MCF 10A (cell line): ENCODE data around the gene EIF5B. TPM values are rescaled to one million over a fixed set of nuclear protein-coding genes. Genes with fewer than 3 reads are reported as not detected.
"Not testable (repeated sequence)": the region's sequence is repeated elsewhere in the genome, so short reads cannot be mapped to it uniquely, and the experiment has no call there.

Experiments
- Bru-seq: library from RNA; stranded (reverse); fragments of 400-500 nt; gene quantifications from one replicate; lab custom pipeline; 2021; lab: Mats Ljungman, UMichigan
- BruChase-seq, 2 experiments: library from RNA; stranded (reverse); fragments of 400-500 nt; gene quantifications; one replicate each; lab custom pipeline; 2021; lab: Mats Ljungman, UMichigan
- BruUV-seq: library from RNA; stranded (reverse); fragments of 400-500 nt; replicated peaks from 2 replicates; lab custom pipeline; 2021; lab: Mats Ljungman, UMichigan
- CTCF ChIA-PET: fragments of 300-600 bp; sonication (Branson Sonifier 250); formaldehyde crosslinking; extraction: SDS; loops from one replicate; lab custom pipeline; 2021; ENCODE audit warnings: antibody characterized with exemption, inconsistent platforms; lab: Yijun Ruan, JAX
- POLR2A ChIA-PET: fragments of 300-600, 350-650 bp; sonication (Branson Sonifier 250); formaldehyde crosslinking; extraction: SDS; loops from one replicate; lab custom pipeline; 2020; ENCODE audit warnings: antibody characterized with exemption, inconsistent platforms; lab: Yijun Ruan, JAX
- DNase-seq: peaks from one replicate; pipeline ENCODE4 v3.0.0-alpha.2; 2018; ENCODE audit not compliant: unreplicated experiment
- H3K27ac Mint-ChIP-seq: one replicate; pipeline ENCODE4 v1.8.0; 2022; ENCODE audit warnings: mild to moderate bottlenecking, low read depth, mixed read lengths; ENCODE audit not compliant: unreplicated experiment
- H3K27me3 Mint-ChIP-seq: one replicate; pipeline ENCODE4 v1.8.0; 2022; ENCODE audit warnings: mixed read lengths; ENCODE audit not compliant: insufficient read depth, unreplicated experiment
- H3K36me3 Mint-ChIP-seq: one replicate; pipeline ENCODE4 v1.8.0; 2022; ENCODE audit warnings: mild to moderate bottlenecking, moderate library complexity, mixed read lengths; ENCODE audit not compliant: insufficient read depth, unreplicated experiment
- H3K4me1 Mint-ChIP-seq: one replicate; pipeline ENCODE4 v1.8.0; 2022; ENCODE audit warnings: mixed read lengths; ENCODE audit not compliant: insufficient read depth, unreplicated experiment
- H3K4me3 Mint-ChIP-seq: one replicate; pipeline ENCODE4 v1.8.0; 2022; ENCODE audit warnings: mild to moderate bottlenecking, moderate library complexity, mixed read lengths; ENCODE audit not compliant: unreplicated experiment
- H3K9me3 Mint-ChIP-seq: one replicate; pipeline ENCODE4 v1.8.0; 2022; ENCODE audit warnings: mixed read lengths; ENCODE audit not compliant: unreplicated experiment
- intact Hi-C: fragments of 100-400 bp; cut with micrococcal nuclease; formaldehyde crosslinking; loops from 2 replicates; pipeline ENCODE4 v1.14.1; 2022
- long read RNA-seq: library from polyadenylated mRNA; stranded (forward); transcript quantifications from one replicate; pipeline ENCODE4 v2.0.0, GENCODE V29; 2022
- total RNA-seq: library from RNA; stranded (reverse); gene quantifications from 2 replicates; pipeline ENCODE4 v1.2.3, GENCODE V29; 2022
- TF ChIP-seq, protein P1 (sequence below): fragments of 200-600 bp; IDR thresholded peaks from one replicate; pipeline ENCODE4 v1.8.0; 2022; ENCODE audit warnings: antibody characterized with exemption, mild to moderate bottlenecking; ENCODE audit not compliant: unreplicated experiment

EIF5B gene, protein sequence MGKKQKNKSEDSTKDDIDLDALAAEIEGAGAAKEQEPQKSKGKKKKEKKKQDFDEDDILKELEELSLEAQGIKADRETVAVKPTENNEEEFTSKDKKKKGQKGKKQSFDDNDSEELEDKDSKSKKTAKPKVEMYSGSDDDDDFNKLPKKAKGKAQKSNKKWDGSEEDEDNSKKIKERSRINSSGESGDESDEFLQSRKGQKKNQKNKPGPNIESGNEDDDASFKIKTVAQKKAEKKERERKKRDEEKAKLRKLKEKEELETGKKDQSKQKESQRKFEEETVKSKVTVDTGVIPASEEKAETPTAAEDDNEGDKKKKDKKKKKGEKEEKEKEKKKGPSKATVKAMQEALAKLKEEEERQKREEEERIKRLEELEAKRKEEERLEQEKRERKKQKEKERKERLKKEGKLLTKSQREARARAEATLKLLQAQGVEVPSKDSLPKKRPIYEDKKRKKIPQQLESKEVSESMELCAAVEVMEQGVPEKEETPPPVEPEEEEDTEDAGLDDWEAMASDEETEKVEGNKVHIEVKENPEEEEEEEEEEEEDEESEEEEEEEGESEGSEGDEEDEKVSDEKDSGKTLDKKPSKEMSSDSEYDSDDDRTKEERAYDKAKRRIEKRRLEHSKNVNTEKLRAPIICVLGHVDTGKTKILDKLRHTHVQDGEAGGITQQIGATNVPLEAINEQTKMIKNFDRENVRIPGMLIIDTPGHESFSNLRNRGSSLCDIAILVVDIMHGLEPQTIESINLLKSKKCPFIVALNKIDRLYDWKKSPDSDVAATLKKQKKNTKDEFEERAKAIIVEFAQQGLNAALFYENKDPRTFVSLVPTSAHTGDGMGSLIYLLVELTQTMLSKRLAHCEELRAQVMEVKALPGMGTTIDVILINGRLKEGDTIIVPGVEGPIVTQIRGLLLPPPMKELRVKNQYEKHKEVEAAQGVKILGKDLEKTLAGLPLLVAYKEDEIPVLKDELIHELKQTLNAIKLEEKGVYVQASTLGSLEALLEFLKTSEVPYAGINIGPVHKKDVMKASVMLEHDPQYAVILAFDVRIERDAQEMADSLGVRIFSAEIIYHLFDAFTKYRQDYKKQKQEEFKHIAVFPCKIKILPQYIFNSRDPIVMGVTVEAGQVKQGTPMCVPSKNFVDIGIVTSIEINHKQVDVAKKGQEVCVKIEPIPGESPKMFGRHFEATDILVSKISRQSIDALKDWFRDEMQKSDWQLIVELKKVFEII
- total RNA-seq (45.6 and 55.5 TPM in 2 replicates), Bru-seq, nascent RNA (percentile 91 among the genes with signal in this experiment), BruChase-seq, experiment 1, labeled RNA remaining after a 6-hour chase (percentile 92 among the genes with signal in this experiment), BruChase-seq, experiment 2, labeled RNA remaining after a 2-hour chase (percentile 88 among the genes with signal in this experiment)
- long read RNA-seq, full-length matches to known transcripts: 32 of 159 reads
- long read RNA-seq, partial matches to known transcripts: 120 of 159 reads
- long read RNA-seq, other reads (novel, unspliced or antisense): 7 of 159 reads

DNA sequence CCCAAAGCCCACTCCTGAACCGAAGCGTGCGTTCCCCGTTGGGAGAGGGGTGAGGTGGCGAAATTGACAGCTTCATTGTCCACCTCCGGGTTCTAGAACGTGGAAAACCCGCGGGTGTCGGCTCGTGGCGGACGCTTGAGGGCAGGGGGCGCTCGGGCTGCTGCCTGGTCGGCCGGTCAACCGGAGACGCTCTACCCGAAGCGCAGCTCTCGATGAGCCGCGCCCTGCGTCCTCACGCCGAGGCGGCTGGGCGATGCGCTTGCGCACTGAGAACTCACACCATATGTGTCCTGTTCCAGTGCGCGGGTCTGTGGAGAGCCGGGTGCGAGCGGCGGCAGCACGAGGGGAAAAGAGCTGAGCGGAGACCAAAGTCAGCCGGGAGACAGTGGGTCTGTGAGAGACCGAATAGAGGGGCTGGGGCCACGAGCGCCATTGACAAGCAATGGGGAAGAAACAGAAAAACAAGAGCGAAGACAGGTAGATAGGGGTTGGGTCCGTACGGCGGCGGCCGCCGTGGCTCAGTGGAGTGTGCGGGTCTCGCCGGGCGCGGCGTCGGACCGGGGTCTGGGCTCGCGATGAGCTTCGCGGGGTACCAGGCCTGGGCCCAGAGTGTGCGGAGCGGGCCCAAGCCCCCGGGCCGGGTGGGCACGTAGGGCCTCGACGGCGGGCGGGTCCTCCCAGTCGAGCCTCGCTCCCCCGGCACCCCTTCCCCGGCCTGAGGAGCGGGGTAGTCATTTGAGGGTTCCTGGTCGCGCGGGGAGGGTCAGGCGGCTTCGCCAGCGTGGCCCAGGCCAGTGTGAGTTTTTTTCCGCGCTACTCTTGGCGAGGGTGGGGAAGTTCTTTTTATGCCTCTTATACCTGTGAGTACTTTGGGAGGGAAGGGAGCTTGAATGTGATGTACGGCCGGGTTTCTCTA, at the start of gene EIF5B:
Gene EIF5B, plus strand, starts transcription at position 277 of the 916 bp plus-strand sequence. Its CDS starts 166 bp downstream, at position 443.
- TF ChIP-seq, protein P1, sequence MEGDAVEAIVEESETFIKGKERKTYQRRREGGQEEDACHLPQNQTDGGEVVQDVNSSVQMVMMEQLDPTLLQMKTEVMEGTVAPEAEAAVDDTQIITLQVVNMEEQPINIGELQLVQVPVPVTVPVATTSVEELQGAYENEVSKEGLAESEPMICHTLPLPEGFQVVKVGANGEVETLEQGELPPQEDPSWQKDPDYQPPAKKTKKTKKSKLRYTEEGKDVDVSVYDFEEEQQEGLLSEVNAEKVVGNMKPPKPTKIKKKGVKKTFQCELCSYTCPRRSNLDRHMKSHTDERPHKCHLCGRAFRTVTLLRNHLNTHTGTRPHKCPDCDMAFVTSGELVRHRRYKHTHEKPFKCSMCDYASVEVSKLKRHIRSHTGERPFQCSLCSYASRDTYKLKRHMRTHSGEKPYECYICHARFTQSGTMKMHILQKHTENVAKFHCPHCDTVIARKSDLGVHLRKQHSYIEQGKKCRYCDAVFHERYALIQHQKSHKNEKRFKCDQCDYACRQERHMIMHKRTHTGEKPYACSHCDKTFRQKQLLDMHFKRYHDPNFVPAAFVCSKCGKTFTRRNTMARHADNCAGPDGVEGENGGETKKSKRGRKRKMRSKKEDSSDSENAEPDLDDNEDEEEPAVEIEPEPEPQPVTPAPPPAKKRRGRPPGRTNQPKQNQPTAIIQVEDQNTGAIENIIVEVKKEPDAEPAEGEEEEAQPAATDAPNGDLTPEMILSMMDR: peak; percentile 42
- BruUV-seq: no TSS peak
- CTCF ChIA-PET: interaction anchor here (0.5 to 1.8 kb wide), 18 partner anchors 11 to 420 kb away, joined by 3 to 10 read pairs (median 4); partner anchors contain the start of gene REV1
- intact Hi-C loops: loop anchor here (5.0 kb wide), 1 partner anchor 180 kb away; no protein-coding TSS in a partner anchor
- POLR2A ChIA-PET: interaction anchor here (0.6 to 5.3 kb wide), 42 partner anchors 10 to 1665 kb away, joined by 3 to 154 read pairs (median 6); partner anchors contain the start of genes C2orf15, COA5, LIPT1 and MITD1
- Mint-ChIP-seq H3K27ac (no peak within 1 kb of the TSS), H3K27me3 (no peaks in the 10 kb centered on the region), H3K4me3 (no peak within 1 kb of the TSS), H3K9me3 (no peaks in the 10 kb centered on the region), H3K4me1 (peaks cover 20% of the 10 kb centered on the region), H3K36me3 (peaks cover 10% of the 10 kb centered on the region)
- peak; percentile 96 for DNase-seq

DNA sequence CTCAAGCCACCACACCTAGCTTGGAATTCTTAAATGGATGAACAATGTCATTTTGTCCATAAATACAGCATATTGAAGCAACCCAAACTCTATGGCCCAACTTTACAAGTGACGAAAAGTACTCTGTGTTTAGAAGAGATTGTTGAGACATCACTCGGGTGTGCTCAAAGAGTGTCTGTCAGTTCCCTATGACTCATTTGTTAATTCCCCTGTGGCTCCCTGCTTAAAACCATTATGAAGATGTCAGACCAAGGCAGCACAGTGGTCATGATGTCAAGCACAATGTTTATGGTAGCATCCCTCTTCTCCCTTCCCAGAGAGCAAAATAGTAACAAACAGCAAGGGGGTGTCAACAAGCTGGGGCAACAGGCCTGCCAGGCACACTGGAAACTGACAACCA, 39.2 kb upstream of the EIF5B start:
- intact Hi-C loops: no loop called here
- Mint-ChIP-seq H3K9me3 (no peaks in the 10 kb centered on the region), H3K36me3 (peaks cover 5% of the 10 kb centered on the region), H3K4me3 (no peak overlapping the region), H3K27ac (no peak overlapping the region), H3K4me1 (no peaks in the 10 kb centered on the region), H3K27me3 (no peaks in the 10 kb centered on the region)
- BruUV-seq: no TSS peak
- CTCF ChIA-PET: interaction anchor here (0.9 kb wide), 1 partner anchor 31 kb away, joined by 3 read pairs; no protein-coding TSS in a partner anchor
- DNase-seq: peak; percentile 55
- TF ChIP-seq, protein P1: no peak
- POLR2A ChIA-PET: no interaction called here

DNA sequence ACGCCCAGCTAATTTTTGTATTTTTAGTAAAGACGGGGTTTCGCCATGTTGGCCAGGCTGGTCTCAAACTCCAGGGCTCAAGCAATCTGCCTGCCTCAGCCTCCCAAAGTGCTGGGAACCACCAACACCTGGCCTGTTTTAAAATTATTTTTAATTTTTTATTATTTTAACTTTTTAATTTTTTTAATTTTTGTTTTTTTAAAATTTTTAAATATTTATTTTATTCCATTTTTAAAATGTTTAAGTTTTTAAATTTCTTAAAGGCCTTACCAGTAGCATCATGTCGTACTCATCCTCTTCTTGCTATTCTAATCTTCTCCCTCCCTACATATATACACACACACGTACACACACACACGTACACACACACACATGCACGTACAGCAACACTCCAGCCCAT, 37.6 kb upstream of the EIF5B start:
- no TSS peak for BruUV-seq
- Mint-ChIP-seq H3K9me3 (no peaks in the 10 kb centered on the region), H3K27me3 (no peaks in the 10 kb centered on the region), H3K36me3 (no peaks in the 10 kb centered on the region), H3K27ac (no peak overlapping the region), H3K4me1 (no peaks in the 10 kb centered on the region), H3K4me3 (no peak overlapping the region)
- DNase-seq: no peak
- TF ChIP-seq, protein P1: no peak
- intact Hi-C loops: no loop called here
- CTCF ChIA-PET: no interaction called here
- POLR2A ChIA-PET: no interaction called here

DNA sequence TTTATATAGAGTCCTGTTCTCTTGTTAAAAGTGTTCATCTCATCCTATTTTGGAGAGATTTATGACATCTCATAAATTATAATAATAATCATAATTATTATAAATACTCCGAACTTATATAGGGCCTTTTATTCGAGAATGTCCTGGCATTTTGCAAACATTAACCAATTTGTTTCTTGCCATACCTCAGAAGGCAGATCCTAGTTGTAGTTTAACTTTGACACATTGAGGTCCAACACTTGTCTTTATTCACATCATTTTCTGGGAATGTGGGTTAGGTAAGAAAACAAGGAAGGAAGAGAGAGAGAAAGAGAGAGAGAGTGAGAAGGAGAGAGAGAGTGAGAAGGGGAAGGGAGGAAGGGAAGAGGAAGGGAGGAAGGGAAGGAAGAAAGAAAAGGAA, 36.1 kb upstream of the EIF5B start, which contains the start of gene LYG1:
Gene LYG1, minus strand, starts transcription at position 101 of the 400 bp plus-strand sequence. CDS start 5,527 bp downstream, outside the sequence.
- CTCF ChIA-PET, H3K36me3 Mint-ChIP-seq, H3K4me3 Mint-ChIP-seq, POLR2A ChIA-PET, H3K9me3 Mint-ChIP-seq, BruUV-seq, H3K4me1 Mint-ChIP-seq, H3K27me3 Mint-ChIP-seq, H3K27ac Mint-ChIP-seq, DNase-seq, intact Hi-C loops: not testable (repeated sequence)
